Tongue (tissue), 2 donors: ENCODE data around the gene EML5. TPM values are rescaled to one million over a fixed set of nuclear protein-coding genes. Genes with fewer than 3 reads are reported as not detected.
"Not testable (repeated sequence)": the region's sequence is repeated elsewhere in the genome, so short reads cannot be mapped to it uniquely, and the experiment has no call there.

Experiments
- DNase-seq: peaks from one replicate; pipeline ENCODE4 v3.0.0-alpha.2; 2015
- total RNA-seq: library from RNA; depleted of rRNA; stranded (reverse); fragments of >200 nt; gene quantifications from one replicate; pipeline ENCODE4 v1.2.3, GENCODE V29; 2014

Gene EML5
- total RNA-seq, 1 donor from 2014 or later, result 0.51 TPM

DNA sequence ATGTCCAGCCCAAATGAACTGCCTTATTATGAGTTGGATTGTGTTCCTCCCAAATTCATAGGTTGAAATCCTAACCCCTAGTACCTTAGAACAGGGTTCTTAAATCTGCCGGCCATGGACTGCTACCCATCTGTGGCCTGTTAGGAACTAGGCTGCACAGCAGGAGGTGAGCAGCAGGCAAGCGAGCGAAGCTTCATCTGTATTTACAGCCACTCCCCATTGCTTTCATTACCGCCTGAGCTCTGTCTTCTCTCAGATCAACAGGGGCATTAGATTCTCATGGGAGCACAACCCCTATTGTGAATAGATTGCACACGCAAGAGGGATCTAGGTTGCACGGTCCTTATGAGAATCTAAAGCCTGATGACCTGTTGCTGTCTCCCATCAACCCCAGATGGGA, 9.8 kb upstream of the EML5 start:
- DNase-seq, result no peak

DNA sequence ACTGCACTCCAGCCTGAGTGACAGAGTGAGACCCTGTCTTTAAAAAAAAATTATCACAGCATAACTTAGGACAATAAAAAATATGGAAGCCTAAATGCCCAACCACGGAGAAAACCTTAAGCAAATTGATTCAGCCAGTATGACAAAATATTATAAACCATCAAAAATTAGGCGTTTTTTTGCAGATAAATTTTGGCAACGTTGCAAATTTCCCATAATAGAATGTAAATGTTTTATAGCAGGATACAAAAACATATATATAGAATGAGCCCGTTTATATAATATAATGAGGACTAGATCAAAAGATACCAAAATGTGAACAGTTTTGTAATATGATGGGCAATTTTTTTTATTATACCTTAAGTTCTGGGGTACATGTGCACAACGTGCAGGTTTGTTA, 6.8 kb upstream of the EML5 start:
- no peak for DNase-seq

GRCh38 chr14:88798156-88798555, 5.4 kb upstream of the EML5 start:
- no peak for DNase-seq

- DNase-seq, result no peak
Measured at GRCh38 chr14:88793259-88793625, 489 bp upstream of the EML5 start.

- DNase-seq, result peak; percentile 11
Measured at GRCh38 chr14:88791629-88792472, 902 bp downstream of the EML5 start.

GRCh38 chr14:88791252-88791621, 1.5 kb downstream of the EML5 start:
- DNase-seq, result no peak

GRCh38 chr14:88790501-88791251, 2.1 kb downstream of the EML5 start:
- DNase-seq, result no peak

- not testable (repeated sequence) for DNase-seq
Measured at GRCh38 chr14:88789573-88789972, 3.2 kb downstream of the EML5 start.

DNA sequence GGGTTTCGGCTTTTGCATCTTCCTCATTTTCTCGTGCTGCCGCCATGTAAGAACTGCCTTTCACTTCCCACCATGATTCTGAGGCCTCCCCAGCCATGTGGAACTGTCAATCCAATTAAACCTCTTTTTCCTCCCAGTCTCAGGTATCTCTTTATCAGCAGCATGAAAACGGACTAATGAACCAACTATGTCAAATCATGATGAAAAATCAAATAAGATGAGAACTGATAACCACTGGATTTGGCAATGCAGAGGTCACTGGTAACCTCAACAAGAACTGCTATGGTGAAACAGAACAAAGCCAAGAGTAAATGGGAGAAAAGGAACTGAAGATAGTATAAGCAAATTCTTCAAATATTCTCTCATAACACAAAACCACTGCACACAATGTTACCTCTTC, 6.0 kb downstream of the EML5 start:
- no peak for DNase-seq

DNA sequence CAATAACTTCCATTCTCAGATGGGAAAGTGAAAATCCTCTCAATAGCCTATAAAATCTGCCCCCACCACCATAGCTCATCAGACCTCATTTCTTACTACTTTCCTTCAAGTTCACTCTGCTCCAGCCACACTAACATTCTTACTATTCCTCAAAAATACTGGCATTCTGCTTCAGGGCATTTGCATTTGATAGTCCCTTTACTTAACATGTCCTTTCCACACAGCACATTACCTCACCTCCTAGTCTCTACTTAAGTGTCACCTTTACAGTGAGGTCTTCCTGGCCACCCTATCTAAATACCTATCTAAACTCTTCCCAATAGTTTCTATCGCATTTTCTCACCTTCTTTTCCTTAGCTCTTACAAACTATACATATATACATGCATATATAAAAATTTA, 6.8 kb downstream of the EML5 start:
- no peak for DNase-seq

DNA sequence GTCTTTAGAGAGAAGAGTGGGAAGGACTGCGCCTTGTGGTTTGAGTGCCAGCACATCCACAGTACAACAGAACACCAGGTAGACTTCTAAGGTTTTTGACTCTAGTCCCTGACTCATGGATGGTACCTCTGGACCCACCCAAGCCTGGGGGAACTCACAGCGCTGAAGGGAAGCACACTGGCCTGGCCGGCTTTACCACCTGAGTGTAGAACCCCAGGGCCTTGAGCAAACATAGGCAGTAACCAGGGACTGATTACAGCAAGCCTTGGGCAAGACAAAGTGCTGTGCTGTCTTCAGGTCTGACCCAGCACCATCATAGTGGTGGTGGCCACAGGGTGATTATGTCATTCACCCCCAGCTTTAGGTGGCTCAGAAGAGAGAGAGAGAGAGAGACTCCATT, 17.2 kb downstream of the EML5 start:
- DNase-seq, result no peak

GRCh38 chr14:88770736-88771135, 22.0 kb downstream of the EML5 start:
- DNase-seq, result no peak

DNA sequence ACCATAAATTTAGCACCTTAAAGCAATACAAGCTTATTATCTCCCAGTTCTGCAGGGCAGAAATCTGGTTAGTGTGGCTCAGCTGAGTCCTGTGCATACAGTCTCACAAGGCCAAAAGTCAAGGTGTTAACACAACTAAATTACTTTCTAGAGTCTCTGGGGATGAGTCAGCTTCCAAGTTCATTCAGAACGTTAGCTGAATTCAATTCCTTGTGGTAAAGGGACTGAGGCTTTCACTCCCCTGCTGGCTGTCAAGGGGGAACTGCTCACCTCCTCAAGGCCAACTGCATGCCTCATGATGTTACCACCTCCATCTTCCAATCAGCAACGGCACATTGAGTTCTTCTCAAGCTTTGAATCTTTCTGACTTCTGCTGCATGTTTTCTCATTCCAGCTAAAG, 27.6 kb downstream of the EML5 start:
- DNase-seq, result no peak

- DNase-seq, result no peak
Measured at GRCh38 chr14:88753873-88754272, 38.9 kb downstream of the EML5 start.

DNA sequence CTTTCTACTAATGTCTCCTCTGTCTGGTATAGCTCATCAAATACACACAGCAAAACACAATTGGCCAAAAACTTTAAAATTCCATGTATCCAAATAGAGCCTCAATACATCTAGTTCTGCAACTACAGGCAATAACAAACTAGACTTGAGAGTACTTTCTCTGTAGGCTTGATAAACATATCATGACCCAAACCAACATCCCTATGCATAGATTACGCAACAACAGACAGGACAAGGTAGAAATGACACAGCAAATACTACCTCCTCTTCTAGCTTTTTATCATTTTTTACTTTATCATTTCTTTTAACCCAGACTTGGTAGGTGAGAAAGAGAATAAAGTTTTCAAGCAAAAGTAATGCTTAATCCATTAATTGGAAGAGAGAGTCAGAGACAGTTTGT, 41.8 kb downstream of the EML5 start:
- DNase-seq, result no peak

- DNase-seq, result no peak
Measured at GRCh38 chr14:88750413-88750812, 42.3 kb downstream of the EML5 start.

- no peak for DNase-seq
Measured at GRCh38 chr14:88749139-88749538, 43.6 kb downstream of the EML5 start.

- no peak for DNase-seq
Measured at GRCh38 chr14:88748288-88748687, 44.5 kb downstream of the EML5 start.

GRCh38 chr14:88746052-88746451, 46.7 kb downstream of the EML5 start:
- no peak for DNase-seq

GRCh38 chr14:88737245-88737644, 55.5 kb downstream of the EML5 start:
- no peak for DNase-seq

DNA sequence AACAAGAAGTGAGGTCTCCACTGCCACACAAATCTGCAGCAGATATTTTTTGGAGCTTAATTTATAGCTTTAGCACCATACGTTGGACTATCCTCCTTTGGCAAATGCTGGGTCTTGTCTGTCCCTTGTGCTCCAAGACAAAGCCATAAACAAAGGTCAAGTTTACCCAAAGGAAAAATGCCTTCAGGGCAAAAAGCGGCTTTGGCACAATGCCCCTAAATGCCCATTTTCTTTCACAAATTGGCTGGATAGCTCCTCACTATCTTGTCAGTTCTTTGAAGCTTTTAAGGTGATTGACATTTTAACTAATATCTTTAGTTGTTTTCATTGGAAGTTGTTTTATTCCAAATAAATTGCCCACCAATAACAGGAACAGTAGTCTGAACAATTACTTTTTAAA, 59.6 kb downstream of the EML5 start:
- no peak for DNase-seq

GRCh38 chr14:88729159-88729558, 63.6 kb downstream of the EML5 start:
- no peak for DNase-seq

DNA sequence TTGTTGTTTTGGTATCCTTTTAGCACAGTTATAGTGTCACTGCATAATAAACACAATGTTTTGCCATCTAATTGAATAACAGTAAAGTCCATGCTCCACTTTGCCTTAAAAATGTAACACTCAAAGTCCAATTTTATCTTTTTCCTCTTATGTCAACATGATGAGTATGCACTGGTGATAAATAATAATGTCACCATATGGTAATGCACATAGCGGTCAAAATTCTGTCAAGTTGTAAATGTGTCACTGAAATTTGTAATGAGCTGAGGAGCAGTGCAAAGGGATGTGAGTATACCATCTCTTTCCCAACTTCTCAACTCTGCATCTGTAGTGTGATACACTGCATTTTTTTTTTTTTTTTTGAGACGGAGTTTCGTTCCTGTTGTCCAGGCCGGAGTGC, 65.7 kb downstream of the EML5 start:
- DNase-seq, result no peak

GRCh38 chr14:88710709-88711108, 82.0 kb downstream of the EML5 start:
- no peak for DNase-seq
